Karpas-422 (cell line): ENCODE measurements around the gene TJP1. TPM values are rescaled to one million over a fixed set of nuclear protein-coding genes. Genes with fewer than 3 reads are reported as not detected.

ENCODE experiments used
- DNase-seq: peaks from one replicate; pipeline ENCODE4 v3.0.0-alpha.2; 2015
- H2AFZ ChIP-seq: fragments of 200-600 bp; sonication (generic); 2 replicates; pipeline ENCODE4 v1.6.1; 2014; ENCODE audit warnings: antibody characterized with exemption, low read length, mixed read lengths
- H3K27ac ChIP-seq: fragments of 200-600 bp; sonication (generic); 2 replicates; pipeline ENCODE4 v1.5.1; 2014; ENCODE audit warnings: mild to moderate bottlenecking, low read length, moderate library complexity
- H3K27me3 ChIP-seq: fragments of 200-600 bp; sonication (generic); 2 replicates; pipeline ENCODE4 v1.6.1; 2014; ENCODE audit warnings: low read length, mixed read lengths
- H3K36me3 ChIP-seq: fragments of 200-600 bp; sonication (generic); 2 replicates; pipeline ENCODE4 v1.6.1; 2014; ENCODE audit warnings: low read length, mixed read lengths; ENCODE audit not compliant: insufficient read depth
- H3K4me1 ChIP-seq: fragments of 200-600 bp; sonication (generic); 2 replicates; pipeline ENCODE4 v1.6.1; 2014; ENCODE audit warnings: mild to moderate bottlenecking, low read length, mixed read lengths
- H3K4me2 ChIP-seq: fragments of 200-600 bp; sonication (generic); 2 replicates; pipeline ENCODE4 v1.6.1; 2014; ENCODE audit warnings: low read length, low read depth, mild to moderate bottlenecking; ENCODE audit not compliant: poor library complexity, severe bottlenecking
- H3K4me3 ChIP-seq: fragments of 200-600 bp; sonication (generic); 2 replicates; pipeline ENCODE4 v1.5.1; 2014; ENCODE audit warnings: mild to moderate bottlenecking, antibody characterized with exemption, low read length, mixed read lengths
- H3K79me2 ChIP-seq: fragments of 200-600 bp; sonication (generic); 2 replicates; pipeline ENCODE4 v1.6.1; 2014; ENCODE audit warnings: mild to moderate bottlenecking, low read length, mixed read lengths
- H3K9ac ChIP-seq: fragments of 200-600 bp; sonication (generic); 2 replicates; pipeline ENCODE4 v1.6.0; 2014; ENCODE audit warnings: low read length
- H3K9me2 ChIP-seq: fragments of 200-600 bp; sonication (generic), shearing (Covaris generic); replicated peaks from 2 replicates; pipeline ENCODE4 v1.6.0; 2014; ENCODE audit warnings: mild to moderate bottlenecking, low read length, moderate library complexity; ENCODE audit not compliant: insufficient read depth
- H3K9me3 ChIP-seq: fragments of 300-700, 200-600 bp; sonication (generic); 2 replicates; pipeline ENCODE4 v1.6.1; 2014; ENCODE audit warnings: low read length, mixed read lengths
- H4K20me1 ChIP-seq: fragments of 200-600 bp; sonication (generic); 2 replicates; pipeline ENCODE4 v1.6.1; 2014; ENCODE audit warnings: mild to moderate bottlenecking, antibody characterized with exemption, low read length, low read depth; ENCODE audit not compliant: insufficient read depth
- total RNA-seq: library from RNA; depleted of rRNA; stranded (reverse); fragments of >200 nt; shearing (Covaris generic); gene quantifications from 2 replicates; pipeline ENCODE4 v1.2.3, GENCODE V29; 2014; ENCODE audit warnings: low replicate concordance; rRNA removed

TJP1 gene
- total RNA-seq: not detected in 2 replicates

DNA sequence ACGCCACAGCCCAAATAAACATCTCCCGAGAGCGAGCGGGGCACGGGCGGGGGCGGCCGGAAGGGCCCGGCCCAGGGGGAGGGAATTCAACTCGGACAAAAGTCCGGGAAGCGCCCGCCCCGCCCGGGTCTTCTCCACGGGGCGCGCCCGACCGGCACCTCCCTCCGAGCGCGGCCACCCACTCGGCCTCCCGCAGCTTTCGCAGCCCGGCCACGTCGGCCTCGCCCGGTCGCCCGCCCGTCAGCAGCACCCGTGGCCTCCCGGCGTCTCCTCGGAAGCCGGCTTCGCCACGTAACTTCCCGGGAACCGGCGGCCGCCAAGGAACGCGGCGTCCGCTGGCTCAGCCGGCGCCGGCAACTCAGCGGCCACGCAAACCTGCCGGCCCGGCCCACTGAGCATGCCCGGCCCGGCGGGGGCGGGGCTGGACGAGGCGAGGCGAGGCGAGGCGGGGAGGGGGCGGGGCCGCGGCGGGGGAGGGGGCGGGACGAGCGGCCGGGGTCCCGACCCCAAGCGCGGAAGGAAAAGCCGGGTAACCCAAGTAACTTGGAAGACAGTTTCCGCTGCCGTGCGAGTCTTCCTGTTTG is at the start of gene TJP1:
Gene TJP1 (minus strand): TSS at position 369 of the 584 bp plus-strand sequence. CDS start 440 bp downstream, outside the sequence.
- Histone ChIP-seq H3K9me2 (no peaks in the 10 kb centered on the region), H3K27ac (no peak within 1 kb of the TSS), H4K20me1 (no peaks in the 10 kb centered on the region), H3K79me2 (no peaks in the 10 kb centered on the region), H3K9ac (no peak within 1 kb of the TSS), H3K27me3 (no peaks in the 10 kb centered on the region), H2AFZ (no peak within 1 kb of the TSS), H3K4me3 (no peak within 1 kb of the TSS), H3K36me3 (no peaks in the 10 kb centered on the region), H3K4me2 (no peak within 1 kb of the TSS), H3K4me1 (no peaks in the 10 kb centered on the region; the same call in 1 of the 2 replicates), H3K9me3 (peaks cover 5% of the 10 kb centered on the region)
- DNase-seq: no peak

DNA sequence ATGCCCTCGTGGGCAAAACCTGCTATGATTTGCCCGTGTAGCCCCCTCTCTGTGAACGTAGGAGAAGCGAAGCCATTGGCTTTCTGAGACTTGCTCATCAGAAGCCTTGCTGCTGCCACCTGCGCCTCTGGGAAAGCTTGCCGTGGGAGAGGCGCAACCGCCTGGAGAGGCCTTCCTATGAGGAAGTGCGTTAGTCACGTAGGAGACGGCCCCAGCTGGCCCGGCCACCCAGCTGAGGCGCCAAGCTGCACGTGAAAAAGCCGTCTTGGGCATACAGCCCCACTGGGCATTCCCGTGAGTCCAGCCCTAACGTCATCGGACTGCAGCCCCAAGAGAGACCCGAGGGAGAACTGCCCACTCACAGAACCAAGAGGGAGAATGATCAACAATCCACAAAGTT is 49.1 kb upstream of the TJP1 start:
- H3K9me2 ChIP-seq: no peaks in the 10 kb centered on the region
- no peak overlapping the region for H3K27ac ChIP-seq
- H4K20me1 ChIP-seq: no peaks in the 10 kb centered on the region
- no peaks in the 10 kb centered on the region for H3K27me3 ChIP-seq
- H3K4me1 ChIP-seq: no peaks in the 10 kb centered on the region
- DNase-seq: no peak
- no peaks in the 10 kb centered on the region for H3K36me3 ChIP-seq
- no peak overlapping the region for H3K9ac ChIP-seq
- H3K79me2 ChIP-seq: no peaks in the 10 kb centered on the region
- H3K4me2 ChIP-seq: no peak overlapping the region
- H3K9me3 ChIP-seq: no peaks in the 10 kb centered on the region
- no peak overlapping the region for H3K4me3 ChIP-seq
- H2AFZ ChIP-seq: no peak overlapping the region

DNA sequence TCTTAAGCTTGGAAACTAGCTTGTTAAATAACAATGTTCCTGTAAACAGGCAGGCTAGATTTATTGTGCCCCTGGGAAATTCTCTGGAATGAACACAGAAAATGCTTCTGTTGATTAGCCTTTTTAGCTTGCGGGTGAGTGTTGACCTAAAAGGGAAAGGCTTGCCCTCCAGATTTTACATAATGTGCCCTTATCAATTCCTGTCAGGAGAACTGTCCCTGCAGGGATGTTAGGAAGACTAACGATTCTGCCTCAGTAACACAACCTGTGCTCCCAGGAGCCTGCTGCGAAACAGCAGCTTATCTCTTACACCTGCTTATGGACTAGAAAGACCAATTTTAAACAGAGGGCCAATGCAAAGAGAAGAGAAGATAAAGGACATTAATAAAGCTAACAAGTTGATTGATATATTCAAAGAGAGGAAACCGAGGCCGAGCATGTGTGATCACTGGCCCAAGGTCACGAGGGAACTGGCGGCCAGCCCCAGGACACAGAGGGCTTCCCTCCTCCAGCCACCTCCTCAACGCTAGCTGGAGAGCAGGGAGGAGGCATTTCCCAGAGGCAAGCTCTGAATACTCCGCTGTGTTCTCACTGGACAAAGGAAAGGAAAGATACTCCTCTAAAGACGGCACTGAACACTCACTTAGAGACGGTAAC is 48.4 kb upstream of the TJP1 start:
- H3K9me3 ChIP-seq: no peaks in the 10 kb centered on the region
- DNase-seq: no peak
- H3K27ac ChIP-seq: no peak overlapping the region
- H4K20me1 ChIP-seq: no peaks in the 10 kb centered on the region
- no peaks in the 10 kb centered on the region for H3K36me3 ChIP-seq
- H3K4me1 ChIP-seq: no peaks in the 10 kb centered on the region
- no peak overlapping the region for H3K4me3 ChIP-seq
- no peak overlapping the region for H3K4me2 ChIP-seq
- no peak overlapping the region for H2AFZ ChIP-seq
- H3K27me3 ChIP-seq: no peaks in the 10 kb centered on the region
- H3K9ac ChIP-seq: no peak overlapping the region
- H3K9me2 ChIP-seq: no peaks in the 10 kb centered on the region
- H3K79me2 ChIP-seq: no peaks in the 10 kb centered on the region

DNA sequence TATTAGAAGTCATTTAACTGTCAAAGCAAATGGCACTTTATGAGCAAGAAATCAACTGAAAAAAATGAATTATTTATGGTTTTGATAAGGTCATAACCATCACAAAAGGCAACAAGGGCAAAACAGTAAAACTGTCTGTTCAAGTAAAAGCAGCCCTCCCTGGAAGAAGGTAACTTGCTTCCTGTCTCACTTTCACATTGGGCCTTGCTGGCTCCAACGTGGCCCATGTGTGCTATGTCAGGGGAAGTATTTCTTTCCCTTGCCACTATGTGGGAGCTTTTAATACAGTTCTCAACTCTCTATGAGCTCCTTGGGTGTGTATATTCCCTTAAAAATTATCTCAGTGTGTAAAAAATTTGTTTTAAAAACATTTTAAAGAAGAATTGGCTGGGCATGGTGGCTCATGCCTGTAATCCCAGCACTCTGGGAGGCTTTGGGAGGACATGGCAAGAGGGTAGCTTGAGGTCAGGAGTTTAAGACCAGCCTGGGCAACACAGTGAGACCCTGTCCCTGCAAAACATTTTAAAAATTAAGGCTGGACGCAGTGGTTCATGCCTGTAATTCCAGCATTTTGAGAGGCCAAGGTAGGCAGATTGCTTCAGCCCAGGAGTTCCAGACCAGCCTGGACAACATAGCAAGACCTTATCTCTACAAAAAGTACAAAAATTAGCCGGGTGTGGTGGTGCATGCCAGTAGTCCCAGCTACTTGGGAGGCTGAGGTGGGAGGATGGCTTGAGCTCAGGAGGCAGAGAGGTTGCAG is 45.2 kb upstream of the TJP1 start:
- H4K20me1 ChIP-seq: no peaks in the 10 kb centered on the region
- no peak overlapping the region for H3K9ac ChIP-seq
- no peak overlapping the region for H3K4me2 ChIP-seq
- H3K4me3 ChIP-seq: no peak overlapping the region
- H3K79me2 ChIP-seq: no peaks in the 10 kb centered on the region
- H3K4me1 ChIP-seq: no peaks in the 10 kb centered on the region
- H3K36me3 ChIP-seq: no peaks in the 10 kb centered on the region
- no peaks in the 10 kb centered on the region for H3K9me2 ChIP-seq
- H3K27ac ChIP-seq: no peak overlapping the region
- H3K27me3 ChIP-seq: no peaks in the 10 kb centered on the region
- H2AFZ ChIP-seq: no peak overlapping the region
- no peak for DNase-seq
- peaks cover 4% of the 10 kb centered on the region; the same call in 1 of the 2 replicates for H3K9me3 ChIP-seq

DNA sequence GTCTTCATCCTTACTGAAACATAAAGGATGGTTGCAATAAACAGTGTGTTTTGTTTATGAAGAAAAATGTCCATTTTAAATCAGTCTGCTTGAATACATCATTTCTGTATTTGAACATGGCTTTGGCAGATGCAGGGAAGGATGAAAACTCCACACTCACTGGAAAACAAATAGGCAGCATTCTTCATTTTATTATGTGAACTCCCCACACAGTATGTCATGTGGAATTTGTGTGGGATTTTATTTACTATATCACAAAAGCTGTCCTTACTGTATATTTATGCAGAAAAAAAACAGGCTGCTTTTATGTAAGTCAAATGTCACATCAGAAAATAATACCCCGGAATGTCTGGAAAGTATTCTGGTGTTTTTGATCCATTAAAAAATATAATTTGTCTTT is 44.1 kb upstream of the TJP1 start:
- Histone ChIP-seq H3K9ac (no peak overlapping the region), H3K4me3 (no peak overlapping the region), H3K4me2 (no peak overlapping the region), H3K36me3 (no peaks in the 10 kb centered on the region), H4K20me1 (no peaks in the 10 kb centered on the region), H3K9me2 (no peaks in the 10 kb centered on the region), H3K27ac (no peak overlapping the region), H3K9me3 (peaks cover 4% of the 10 kb centered on the region; the same call in 1 of the 2 replicates), H3K4me1 (no peaks in the 10 kb centered on the region), H2AFZ (no peak overlapping the region), H3K27me3 (no peaks in the 10 kb centered on the region), H3K79me2 (no peaks in the 10 kb centered on the region)
- no peak for DNase-seq

DNA sequence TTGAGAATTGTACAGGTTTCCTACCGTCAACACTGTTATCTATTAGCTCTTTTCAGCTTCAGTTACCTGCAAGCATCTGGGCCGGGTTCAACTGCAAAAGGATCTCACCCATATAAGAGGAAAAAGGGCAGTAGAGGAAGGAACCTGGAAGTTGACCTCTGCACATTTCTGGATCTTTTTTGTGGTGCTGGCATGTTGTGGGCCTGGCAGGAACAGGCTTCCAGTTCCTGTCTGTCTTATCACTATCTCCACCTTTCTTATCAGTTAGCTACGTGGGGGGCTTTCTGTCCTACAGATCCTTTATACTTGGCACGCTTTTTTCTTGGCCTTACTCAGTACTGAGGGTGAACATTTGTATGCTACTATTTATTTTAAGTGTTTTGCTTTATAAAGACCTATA is 42.2 kb upstream of the TJP1 start:
- no peak for DNase-seq
- H3K79me2 ChIP-seq: no peaks in the 10 kb centered on the region
- no peaks in the 10 kb centered on the region for H3K4me1 ChIP-seq
- H3K27ac ChIP-seq: no peak overlapping the region
- H3K9ac ChIP-seq: no peak overlapping the region
- H3K36me3 ChIP-seq: no peaks in the 10 kb centered on the region
- no peak overlapping the region for H2AFZ ChIP-seq
- peaks cover 4% of the 10 kb centered on the region; the same call in 1 of the 2 replicates for H3K9me3 ChIP-seq
- H3K27me3 ChIP-seq: no peaks in the 10 kb centered on the region
- no peaks in the 10 kb centered on the region for H4K20me1 ChIP-seq
- no peak overlapping the region for H3K4me2 ChIP-seq
- H3K4me3 ChIP-seq: no peak overlapping the region
- H3K9me2 ChIP-seq: no peaks in the 10 kb centered on the region

DNA sequence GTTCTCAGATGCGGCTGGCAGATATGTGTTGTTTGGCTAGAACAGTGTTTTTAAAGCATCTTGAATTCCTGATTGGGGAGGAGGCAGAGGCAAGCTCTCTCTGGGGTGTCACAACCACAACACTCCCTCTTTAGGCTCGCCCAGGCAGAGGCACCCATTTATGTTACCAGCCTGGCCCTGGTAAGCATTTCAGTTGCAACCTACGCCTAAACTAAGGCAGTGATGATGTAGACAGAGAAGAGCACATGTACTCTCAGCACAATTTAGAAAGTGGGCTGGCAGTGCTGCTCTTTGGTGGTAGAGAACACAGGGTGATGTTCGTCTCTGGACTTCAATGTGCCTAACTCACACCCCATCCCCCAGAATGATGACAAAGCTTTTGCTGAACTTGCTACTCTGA is 41.2 kb upstream of the TJP1 start:
- H3K27me3 ChIP-seq: no peaks in the 10 kb centered on the region
- no peak overlapping the region for H2AFZ ChIP-seq
- no peaks in the 10 kb centered on the region for H3K9me2 ChIP-seq
- no peaks in the 10 kb centered on the region for H4K20me1 ChIP-seq
- no peaks in the 10 kb centered on the region for H3K79me2 ChIP-seq
- no peak overlapping the region for H3K9ac ChIP-seq
- no peak overlapping the region for H3K4me2 ChIP-seq
- no peak for DNase-seq
- no peak overlapping the region for H3K4me3 ChIP-seq
- H3K4me1 ChIP-seq: no peaks in the 10 kb centered on the region
- peaks cover 4% of the 10 kb centered on the region; the same call in 1 of the 2 replicates for H3K9me3 ChIP-seq
- no peaks in the 10 kb centered on the region for H3K36me3 ChIP-seq
- no peak overlapping the region for H3K27ac ChIP-seq

DNA sequence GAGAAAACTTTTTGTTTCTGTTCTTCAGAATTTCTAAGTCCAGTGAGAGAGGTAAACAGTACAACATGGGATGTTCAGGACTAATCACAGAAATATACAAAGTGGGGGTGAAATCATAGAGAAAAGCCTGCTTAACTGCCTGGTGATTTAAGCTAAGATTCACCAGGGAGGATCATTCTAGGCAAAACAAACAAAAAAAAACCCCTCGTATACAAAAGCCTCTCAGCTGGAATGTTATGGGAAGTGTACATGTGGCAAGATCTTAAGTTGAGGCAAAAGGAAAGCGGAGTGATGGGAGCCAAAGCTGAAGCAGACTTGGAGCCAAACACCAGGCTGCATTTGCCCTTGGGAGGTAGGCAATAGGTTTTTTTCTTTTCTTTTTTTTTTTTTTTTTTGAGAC is 40.0 kb upstream of the TJP1 start:
- no peak for DNase-seq
- Histone ChIP-seq H3K4me3 (no peak overlapping the region), H3K4me1 (no peaks in the 10 kb centered on the region), H3K36me3 (no peaks in the 10 kb centered on the region), H2AFZ (no peak overlapping the region), H3K27me3 (no peaks in the 10 kb centered on the region), H3K4me2 (no peak overlapping the region), H3K79me2 (no peaks in the 10 kb centered on the region), H3K9ac (no peak overlapping the region), H3K9me3 (peaks cover 4% of the 10 kb centered on the region; the same call in 1 of the 2 replicates), H3K9me2 (no peaks in the 10 kb centered on the region), H4K20me1 (no peaks in the 10 kb centered on the region), H3K27ac (no peak overlapping the region)
